ENCODE measurements around the gene RNF144B. TPM values are rescaled to one million over a fixed set of nuclear protein-coding genes. Genes with fewer than 3 reads are reported as not detected.
"Not testable (repeated sequence)": the region's sequence is repeated elsewhere in the genome, so short reads cannot be mapped to it uniquely, and the experiment has no call there.

RNF144B gene
- total and polyA plus RNA-seq, 10 of the 15 experiments (the other 5 are each of a cell fraction or from before 2014, with no cell fraction given) = 0.03 to 0.18 (median 0.14) TPM

- TF ChIP-seq, protein P1, sequence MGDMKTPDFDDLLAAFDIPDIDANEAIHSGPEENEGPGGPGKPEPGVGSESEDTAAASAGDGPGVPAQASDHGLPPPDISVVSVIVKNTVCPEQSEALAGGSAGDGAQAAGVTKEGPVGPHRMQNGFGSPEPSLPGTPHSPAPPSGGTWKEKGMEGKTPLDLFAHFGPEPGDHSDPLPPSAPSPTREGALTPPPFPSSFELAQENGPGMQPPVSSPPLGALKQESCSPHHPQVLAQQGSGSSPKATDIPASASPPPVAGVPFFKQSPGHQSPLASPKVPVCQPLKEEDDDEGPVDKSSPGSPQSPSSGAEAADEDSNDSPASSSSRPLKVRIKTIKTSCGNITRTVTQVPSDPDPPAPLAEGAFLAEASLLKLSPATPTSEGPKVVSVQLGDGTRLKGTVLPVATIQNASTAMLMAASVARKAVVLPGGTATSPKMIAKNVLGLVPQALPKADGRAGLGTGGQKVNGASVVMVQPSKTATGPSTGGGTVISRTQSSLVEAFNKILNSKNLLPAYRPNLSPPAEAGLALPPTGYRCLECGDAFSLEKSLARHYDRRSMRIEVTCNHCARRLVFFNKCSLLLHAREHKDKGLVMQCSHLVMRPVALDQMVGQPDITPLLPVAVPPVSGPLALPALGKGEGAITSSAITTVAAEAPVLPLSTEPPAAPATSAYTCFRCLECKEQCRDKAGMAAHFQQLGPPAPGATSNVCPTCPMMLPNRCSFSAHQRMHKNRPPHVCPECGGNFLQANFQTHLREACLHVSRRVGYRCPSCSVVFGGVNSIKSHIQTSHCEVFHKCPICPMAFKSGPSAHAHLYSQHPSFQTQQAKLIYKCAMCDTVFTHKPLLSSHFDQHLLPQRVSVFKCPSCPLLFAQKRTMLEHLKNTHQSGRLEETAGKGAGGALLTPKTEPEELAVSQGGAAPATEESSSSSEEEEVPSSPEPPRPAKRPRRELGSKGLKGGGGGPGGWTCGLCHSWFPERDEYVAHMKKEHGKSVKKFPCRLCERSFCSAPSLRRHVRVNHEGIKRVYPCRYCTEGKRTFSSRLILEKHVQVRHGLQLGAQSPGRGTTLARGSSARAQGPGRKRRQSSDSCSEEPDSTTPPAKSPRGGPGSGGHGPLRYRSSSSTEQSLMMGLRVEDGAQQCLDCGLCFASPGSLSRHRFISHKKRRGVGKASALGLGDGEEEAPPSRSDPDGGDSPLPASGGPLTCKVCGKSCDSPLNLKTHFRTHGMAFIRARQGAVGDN (IDR thresholded peaks at IDR 0.05) = no peak
- TF ChIP-seq ZBED1 (IDR thresholded peaks at IDR 0.05; ENCODE audit: borderline replicate concordance) = no peak
- TF ChIP-seq, protein P2, sequence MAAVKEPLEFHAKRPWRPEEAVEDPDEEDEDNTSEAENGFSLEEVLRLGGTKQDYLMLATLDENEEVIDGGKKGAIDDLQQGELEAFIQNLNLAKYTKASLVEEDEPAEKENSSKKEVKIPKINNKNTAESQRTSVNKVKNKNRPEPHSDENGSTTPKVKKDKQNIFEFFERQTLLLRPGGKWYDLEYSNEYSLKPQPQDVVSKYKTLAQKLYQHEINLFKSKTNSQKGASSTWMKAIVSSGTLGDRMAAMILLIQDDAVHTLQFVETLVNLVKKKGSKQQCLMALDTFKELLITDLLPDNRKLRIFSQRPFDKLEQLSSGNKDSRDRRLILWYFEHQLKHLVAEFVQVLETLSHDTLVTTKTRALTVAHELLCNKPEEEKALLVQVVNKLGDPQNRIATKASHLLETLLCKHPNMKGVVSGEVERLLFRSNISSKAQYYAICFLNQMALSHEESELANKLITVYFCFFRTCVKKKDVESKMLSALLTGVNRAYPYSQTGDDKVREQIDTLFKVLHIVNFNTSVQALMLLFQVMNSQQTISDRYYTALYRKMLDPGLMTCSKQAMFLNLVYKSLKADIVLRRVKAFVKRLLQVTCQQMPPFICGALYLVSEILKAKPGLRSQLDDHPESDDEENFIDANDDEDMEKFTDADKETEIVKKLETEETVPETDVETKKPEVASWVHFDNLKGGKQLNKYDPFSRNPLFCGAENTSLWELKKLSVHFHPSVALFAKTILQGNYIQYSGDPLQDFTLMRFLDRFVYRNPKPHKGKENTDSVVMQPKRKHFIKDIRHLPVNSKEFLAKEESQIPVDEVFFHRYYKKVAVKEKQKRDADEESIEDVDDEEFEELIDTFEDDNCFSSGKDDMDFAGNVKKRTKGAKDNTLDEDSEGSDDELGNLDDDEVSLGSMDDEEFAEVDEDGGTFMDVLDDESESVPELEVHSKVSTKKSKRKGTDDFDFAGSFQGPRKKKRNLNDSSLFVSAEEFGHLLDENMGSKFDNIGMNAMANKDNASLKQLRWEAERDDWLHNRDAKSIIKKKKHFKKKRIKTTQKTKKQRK (IDR thresholded peaks at IDR 0.05; ENCODE audit: low read depth, low read length) = no peak
Measured at GRCh38 chr6:18400831-18401446, 13.8 kb downstream of the RNF144B start (continued).

- not testable (repeated sequence) for FAIRE-seq
Measured at GRCh38 chr6:18404965-18405364, 17.8 kb downstream of the RNF144B start.

More at GRCh38 chr6:18404965-18405364, 17.8 kb downstream of the RNF144B start:
- ATAC-seq; H3K4me1 ChIP-seq (ENCODE audit: control insufficient read depth, insufficient read depth, low read length); H3K27ac ChIP-seq (ENCODE audit: control insufficient read depth, insufficient read depth); H3K9me3 ChIP-seq (replicated peaks; ENCODE audit: control insufficient read depth, insufficient read depth, low read length); SMC1A ChIA-PET (ENCODE audit: uncharacterized antibody, unreplicated experiment); H3K4me2 ChIP-seq (ENCODE audit: control insufficient read depth, insufficient read depth); RAD21 ChIA-PET (ENCODE audit: unreplicated experiment); H3K36me3 ChIP-seq (ENCODE audit: control insufficient read depth in 2 of 2, insufficient read depth in 2 of 2, low read length in 1 of 2); H3K79me2 ChIP-seq (ENCODE audit: control insufficient read depth, insufficient read depth, low read length); H3K27me3 ChIP-seq (replicated peaks in 1 of 2; ENCODE audit: control insufficient read depth in 2 of 2, insufficient read depth in 2 of 2, low read length in 1 of 2); H4K20me1 ChIP-seq (ENCODE audit: control insufficient read depth, insufficient read depth); BruUV-seq (replicated peaks); H3K9ac ChIP-seq (ENCODE audit: control insufficient read depth, insufficient read depth, low read length); DNase-seq (ENCODE audit: low read depth, low spot score); CTCF ChIA-PET; in situ Hi-C loops (cut with MboI); POLR2A ChIA-PET; H3K4me3 ChIP-seq; H2AFZ ChIP-seq (ENCODE audit: control insufficient read depth, low read depth, low read length): not testable (repeated sequence)
- intact Hi-C loops (cut with micrococcal nuclease; ENCODE audit: unreplicated experiment) = loop anchor here (5.0 kb wide), 3 partner anchors 78 to 97 kb away; no protein-coding TSS in a partner anchor
- WGBS (ENCODE audit: insufficient coverage, insufficient replicate concordance, low lambda C conversion rate, missing lambda C conversion rate) = 53% methylated on average over 6 of the region's 6 CpGs
